WTC11 (cell line): Measurements from ENCODE around the gene CCDC181. TPM values are rescaled to one million over a fixed set of nuclear protein-coding genes. Genes with fewer than 3 reads are reported as not detected.

Source experiments
- ATAC-seq: fragments of 200-7000 bp; cut with Tn5 transposase; 2 replicates; pipeline ENCODE4 v1.10.0; 2021; ENCODE audit warnings: mild to moderate bottlenecking, moderate library complexity
- CTCF ChIA-PET: fragments of 300-600 bp; sonication (Branson Sonifier 250); formaldehyde crosslinking; loops from one replicate; lab custom pipeline; 2021; ENCODE audit warnings: antibody characterized with exemption; lab: Charles Lee
- POLR2A ChIA-PET: fragments of 350-600 bp; sonication (Branson Sonifier 250); formaldehyde crosslinking; loops from one replicate; lab custom pipeline; 2021; ENCODE audit warnings: antibody characterized with exemption; lab: Charles Lee
- DNase-seq: peaks from one replicate; pipeline ENCODE4 v3.0.0; 2021; ENCODE audit warnings: low spot score
- H3K27ac Mint-ChIP-seq: 2 replicates; pipeline ENCODE4 v1.8.0; 2021; ENCODE audit warnings: mixed read lengths
- H3K27me3 Mint-ChIP-seq: 2 replicates; pipeline ENCODE4 v1.8.0; 2021; ENCODE audit warnings: low read depth, mild to moderate bottlenecking, moderate library complexity, mixed read lengths
- H3K36me3 Mint-ChIP-seq: 2 replicates; pipeline ENCODE4 v1.8.0; 2021; ENCODE audit warnings: mixed read lengths
- H3K4me1 Mint-ChIP-seq: 2 replicates; pipeline ENCODE4 v1.8.0; 2022; ENCODE audit warnings: mixed read lengths
- H3K4me3 Mint-ChIP-seq: 2 replicates; pipeline ENCODE4 v1.8.0; 2021; ENCODE audit warnings: mild to moderate bottlenecking, moderate library complexity, mixed read lengths
- H3K9me3 Mint-ChIP-seq: 2 replicates; pipeline ENCODE4 v1.8.0; 2021; ENCODE audit warnings: mixed read lengths
- CREM ChIP-seq: sonication (generic); formaldehyde crosslinking; IDR thresholded peaks from 2 replicates; pipeline ENCODE4 v1.8.1; 2022; ENCODE audit warnings: mild to moderate bottlenecking, missing genetic modification reagents, moderate library complexity
- FOXK1 ChIP-seq: sonication (generic); formaldehyde crosslinking; IDR thresholded peaks from 2 replicates; pipeline ENCODE4 v1.8.0; 2022; ENCODE audit warnings: mild to moderate bottlenecking, moderate library complexity, missing genetic modification reagents
- FOXP4 ChIP-seq: sonication (generic); formaldehyde crosslinking; IDR thresholded peaks from 2 replicates; pipeline ENCODE4 v1.8.0; 2022; ENCODE audit warnings: mild to moderate bottlenecking, missing genetic modification reagents
- GRHL2 ChIP-seq: fragments of 250-450 bp; sonication (Bioruptor Pico); IDR thresholded peaks from 2 replicates; pipeline ENCODE4 v1.8.0; 2022; ENCODE audit warnings: mild to moderate bottlenecking, moderate library complexity; ENCODE audit not compliant: insufficient replicate concordance, severe bottlenecking
- IRF2 ChIP-seq: sonication (generic); formaldehyde crosslinking; IDR thresholded peaks from 2 replicates; pipeline ENCODE4 v1.8.0; 2022; ENCODE audit warnings: low read depth, missing genetic modification reagents, borderline replicate concordance
- JUN ChIP-seq: sonication (generic); formaldehyde crosslinking; IDR thresholded peaks from 2 replicates; pipeline ENCODE4 v1.8.0; 2023; ENCODE audit warnings: mild to moderate bottlenecking, missing genetic modification reagents
- NFYB ChIP-seq: sonication (generic); formaldehyde crosslinking; conservative IDR thresholded peaks from 2 replicates; pipeline ENCODE4 v1.8.0; 2022; ENCODE audit warnings: low read depth, missing genetic modification reagents
- NR2C2 ChIP-seq: sonication (generic); formaldehyde crosslinking; IDR thresholded peaks from 2 replicates; pipeline ENCODE4 v1.8.0; 2022; ENCODE audit warnings: mild to moderate bottlenecking, missing genetic modification reagents
- SP1 ChIP-seq: sonication (generic); formaldehyde crosslinking; conservative IDR thresholded peaks from 2 replicates; pipeline ENCODE4 v1.8.1; 2022; ENCODE audit warnings: missing genetic modification reagents
- TEAD1 ChIP-seq: sonication (generic); formaldehyde crosslinking; IDR thresholded peaks from 2 replicates; pipeline ENCODE4 v1.8.0; 2022; ENCODE audit warnings: mild to moderate bottlenecking, missing genetic modification reagents
- ZBTB21 ChIP-seq: sonication (generic); formaldehyde crosslinking; IDR thresholded peaks from 2 replicates; pipeline ENCODE4 v1.8.1; 2023; ENCODE audit warnings: mild to moderate bottlenecking, missing genetic modification reagents, borderline replicate concordance
- ZNF416 ChIP-seq: fragments of 250-450 bp; sonication (Bioruptor Pico); IDR thresholded peaks from 2 replicates; pipeline ENCODE4 v1.9.0; 2021; ENCODE audit warnings: mild to moderate bottlenecking, inconsistent platforms
- ZNF512 ChIP-seq: sonication (generic); formaldehyde crosslinking; IDR thresholded peaks from 2 replicates; pipeline ENCODE4 v1.8.1; 2022; ENCODE audit warnings: missing genetic modification reagents, borderline replicate concordance
- total RNA-seq: library from RNA; stranded (reverse); gene quantifications from 3 replicates; pipeline ENCODE4 v1.2.3, GENCODE V29; 2021
- TF ChIP-seq, protein P1 (sequence below): sonication (generic); formaldehyde crosslinking; IDR thresholded peaks from 2 replicates; pipeline ENCODE4 v1.8.1; 2023; ENCODE audit warnings: mild to moderate bottlenecking, missing genetic modification reagents, borderline replicate concordance
- TF ChIP-seq, protein P2 (sequence below): sonication (generic); formaldehyde crosslinking; IDR thresholded peaks from 2 replicates; pipeline ENCODE4 v1.8.0; 2022; ENCODE audit warnings: mild to moderate bottlenecking, missing genetic modification reagents
- TF ChIP-seq, protein P3 (sequence below): sonication (generic); formaldehyde crosslinking; IDR thresholded peaks from 2 replicates; pipeline ENCODE4 v1.8.0; 2023; ENCODE audit warnings: mild to moderate bottlenecking, missing genetic modification reagents
- TF ChIP-seq, protein P4 (sequence below): sonication (generic); formaldehyde crosslinking; conservative IDR thresholded peaks from 2 replicates; pipeline ENCODE4 v1.8.1; 2022; ENCODE audit warnings: mild to moderate bottlenecking, missing genetic modification reagents

CCDC181 gene
- total RNA-seq, 1 experiment from 2014 or later: 1.5 TPM

GRCh38 chr1:169371404-169371803, 55.9 kb downstream of the CCDC181 start (continued):
- TF ChIP-seq ZNF512: no peak

- POLR2A ChIA-PET: no interaction called here
- H3K4me1 Mint-ChIP-seq: no peaks in the 10 kb centered on the region; the same call in 1 of the 2 replicates
- TF ChIP-seq JUN (CRISPR knock-in tag): no peak
- TF ChIP-seq ZBTB21 (CRISPR knock-in tag): no peak
- TF ChIP-seq FOXP4 (CRISPR knock-in tag): no peak
- TF ChIP-seq NFYB: no peak
- TF ChIP-seq, protein P1, sequence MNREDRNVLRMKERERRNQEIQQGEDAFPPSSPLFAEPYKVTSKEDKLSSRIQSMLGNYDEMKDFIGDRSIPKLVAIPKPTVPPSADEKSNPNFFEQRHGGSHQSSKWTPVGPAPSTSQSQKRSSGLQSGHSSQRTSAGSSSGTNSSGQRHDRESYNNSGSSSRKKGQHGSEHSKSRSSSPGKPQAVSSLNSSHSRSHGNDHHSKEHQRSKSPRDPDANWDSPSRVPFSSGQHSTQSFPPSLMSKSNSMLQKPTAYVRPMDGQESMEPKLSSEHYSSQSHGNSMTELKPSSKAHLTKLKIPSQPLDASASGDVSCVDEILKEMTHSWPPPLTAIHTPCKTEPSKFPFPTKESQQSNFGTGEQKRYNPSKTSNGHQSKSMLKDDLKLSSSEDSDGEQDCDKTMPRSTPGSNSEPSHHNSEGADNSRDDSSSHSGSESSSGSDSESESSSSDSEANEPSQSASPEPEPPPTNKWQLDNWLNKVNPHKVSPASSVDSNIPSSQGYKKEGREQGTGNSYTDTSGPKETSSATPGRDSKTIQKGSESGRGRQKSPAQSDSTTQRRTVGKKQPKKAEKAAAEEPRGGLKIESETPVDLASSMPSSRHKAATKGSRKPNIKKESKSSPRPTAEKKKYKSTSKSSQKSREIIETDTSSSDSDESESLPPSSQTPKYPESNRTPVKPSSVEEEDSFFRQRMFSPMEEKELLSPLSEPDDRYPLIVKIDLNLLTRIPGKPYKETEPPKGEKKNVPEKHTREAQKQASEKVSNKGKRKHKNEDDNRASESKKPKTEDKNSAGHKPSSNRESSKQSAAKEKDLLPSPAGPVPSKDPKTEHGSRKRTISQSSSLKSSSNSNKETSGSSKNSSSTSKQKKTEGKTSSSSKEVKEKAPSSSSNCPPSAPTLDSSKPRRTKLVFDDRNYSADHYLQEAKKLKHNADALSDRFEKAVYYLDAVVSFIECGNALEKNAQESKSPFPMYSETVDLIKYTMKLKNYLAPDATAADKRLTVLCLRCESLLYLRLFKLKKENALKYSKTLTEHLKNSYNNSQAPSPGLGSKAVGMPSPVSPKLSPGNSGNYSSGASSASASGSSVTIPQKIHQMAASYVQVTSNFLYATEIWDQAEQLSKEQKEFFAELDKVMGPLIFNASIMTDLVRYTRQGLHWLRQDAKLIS (CRISPR knock-in tag): no peak
- no peak for TF ChIP-seq ZNF416
- TF ChIP-seq GRHL2: no peak
- TF ChIP-seq SP1 (CRISPR knock-in tag): no peak
- TF ChIP-seq TEAD1 (CRISPR knock-in tag): no peak
- no peaks in the 10 kb centered on the region for H3K9me3 Mint-ChIP-seq
- ATAC-seq: peak; percentile 19
- CTCF ChIA-PET: interaction anchor here (1.2 to 1.6 kb wide), 5 partner anchors 20 to 765 kb away, joined by 3 to 10 read pairs (median 6); no protein-coding TSS in a partner anchor
- H3K27me3 Mint-ChIP-seq: no peaks in the 10 kb centered on the region
- peaks cover 4% of the 10 kb centered on the region; the same call in 1 of the 2 replicates for H3K36me3 Mint-ChIP-seq
- H3K27ac Mint-ChIP-seq: no peak overlapping the region
- DNase-seq: no peak
- no peak overlapping the region for H3K4me3 Mint-ChIP-seq
These were observed 58.9 kb downstream of the CCDC181 start for GRCh38 chr1:169368406-169368769.

GRCh38 chr1:169367686-169368405, 59.4 kb downstream of the CCDC181 start, which contains the start of the genes BLZF1 and NME7:
Gene BLZF1, plus strand, starts transcription at chr1:169368195. Its CDS starts 1,328 bp downstream, at chr1:169369523.
Gene NME7, minus strand, starts transcription at chr1:169367797. Its CDS starts 87 bp downstream, at chr1:169367710.
- H3K9me3 Mint-ChIP-seq: no peaks in the 10 kb centered on the region
- H3K27me3 Mint-ChIP-seq: no peaks in the 10 kb centered on the region
- POLR2A ChIA-PET: interaction anchor here (0.9 kb wide), 1 partner anchor 262 kb away, joined by 3 read pairs; no protein-coding TSS in a partner anchor
- H3K27ac Mint-ChIP-seq: no peak within 1 kb of the TSS
- H3K4me3 Mint-ChIP-seq: no peak within 1 kb of the TSS
- DNase-seq (peak; percentile 94), ATAC-seq (peak; percentile 99)
- H3K4me1 Mint-ChIP-seq: no peaks in the 10 kb centered on the region; the same call in 1 of the 2 replicates
- CTCF ChIA-PET: interaction anchor here (1.2 to 1.6 kb wide), 5 partner anchors 19 to 764 kb away, joined by 3 to 10 read pairs (median 6); no protein-coding TSS in a partner anchor
- peaks cover 4% of the 10 kb centered on the region; the same call in 1 of the 2 replicates for H3K36me3 Mint-ChIP-seq
- TF ChIP-seq, protein P2, sequence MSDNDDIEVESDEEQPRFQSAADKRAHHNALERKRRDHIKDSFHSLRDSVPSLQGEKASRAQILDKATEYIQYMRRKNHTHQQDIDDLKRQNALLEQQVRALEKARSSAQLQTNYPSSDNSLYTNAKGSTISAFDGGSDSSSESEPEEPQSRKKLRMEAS: peak; percentile 67; the same call in 1 of the 2 replicates
- TF ChIP-seq NFYB (peak; percentile 53; the same call in 1 of the 2 replicates), IRF2 (CRISPR knock-in tag) (no peak), SP1 (CRISPR knock-in tag) (peak; percentile 71), FOXK1 (CRISPR knock-in tag) (peak; percentile 45; the same call in 1 of the 2 replicates), NR2C2 (peak; percentile 87), CREM (CRISPR knock-in tag) (0 out of 2 replicates have a peak, but pooled peaks have one; percentile 41)
- TF ChIP-seq, protein P3, sequence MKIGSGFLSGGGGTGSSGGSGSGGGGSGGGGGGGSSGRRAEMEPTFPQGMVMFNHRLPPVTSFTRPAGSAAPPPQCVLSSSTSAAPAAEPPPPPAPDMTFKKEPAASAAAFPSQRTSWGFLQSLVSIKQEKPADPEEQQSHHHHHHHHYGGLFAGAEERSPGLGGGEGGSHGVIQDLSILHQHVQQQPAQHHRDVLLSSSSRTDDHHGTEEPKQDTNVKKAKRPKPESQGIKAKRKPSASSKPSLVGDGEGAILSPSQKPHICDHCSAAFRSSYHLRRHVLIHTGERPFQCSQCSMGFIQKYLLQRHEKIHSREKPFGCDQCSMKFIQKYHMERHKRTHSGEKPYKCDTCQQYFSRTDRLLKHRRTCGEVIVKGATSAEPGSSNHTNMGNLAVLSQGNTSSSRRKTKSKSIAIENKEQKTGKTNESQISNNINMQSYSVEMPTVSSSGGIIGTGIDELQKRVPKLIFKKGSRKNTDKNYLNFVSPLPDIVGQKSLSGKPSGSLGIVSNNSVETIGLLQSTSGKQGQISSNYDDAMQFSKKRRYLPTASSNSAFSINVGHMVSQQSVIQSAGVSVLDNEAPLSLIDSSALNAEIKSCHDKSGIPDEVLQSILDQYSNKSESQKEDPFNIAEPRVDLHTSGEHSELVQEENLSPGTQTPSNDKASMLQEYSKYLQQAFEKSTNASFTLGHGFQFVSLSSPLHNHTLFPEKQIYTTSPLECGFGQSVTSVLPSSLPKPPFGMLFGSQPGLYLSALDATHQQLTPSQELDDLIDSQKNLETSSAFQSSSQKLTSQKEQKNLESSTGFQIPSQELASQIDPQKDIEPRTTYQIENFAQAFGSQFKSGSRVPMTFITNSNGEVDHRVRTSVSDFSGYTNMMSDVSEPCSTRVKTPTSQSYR: no peak
- TF ChIP-seq, protein P4, sequence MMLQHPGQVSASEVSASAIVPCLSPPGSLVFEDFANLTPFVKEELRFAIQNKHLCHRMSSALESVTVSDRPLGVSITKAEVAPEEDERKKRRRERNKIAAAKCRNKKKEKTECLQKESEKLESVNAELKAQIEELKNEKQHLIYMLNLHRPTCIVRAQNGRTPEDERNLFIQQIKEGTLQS (CRISPR knock-in tag): no peak
